ENCODE data around the gene NFIX.
A peak's percentile ranks its signal among the peaks of the same experiment; 100 is the strongest.

NFIX gene

GRCh38 chr19:13060233-13060963 lies 65.1 kb downstream of the NFIX start:
- no peak for DNase-seq

GRCh38 chr19:13060964-13061927 lies 66.0 kb downstream of the NFIX start:
- peak; percentile 54 for DNase-seq

- DNase-seq: no peak
These were observed 67.0 kb downstream of the NFIX start for GRCh38 chr19:13062317-13062716.

- DNase-seq: no peak
These were observed 68.3 kb downstream of the NFIX start for GRCh38 chr19:13063461-13064091.

GRCh38 chr19:13064092-13064489 lies 68.8 kb downstream of the NFIX start:
- no peak for DNase-seq

GRCh38 chr19:13066226-13066625 lies 71.0 kb downstream of the NFIX start:
- no peak for DNase-seq

GRCh38 chr19:13066933-13067807 lies 71.9 kb downstream of the NFIX start:
- DNase-seq: no peak

GRCh38 chr19:13068085-13068846 lies 73.0 kb downstream of the NFIX start:
- no peak for DNase-seq

GRCh38 chr19:13069415-13070359 lies 74.4 kb downstream of the NFIX start:
- peak; percentile 16 for DNase-seq

GRCh38 chr19:13070425-13071140 lies 75.3 kb downstream of the NFIX start:
- no peak for DNase-seq

- DNase-seq: no peak
These were observed 76.3 kb downstream of the NFIX start for GRCh38 chr19:13071444-13072187.

- no peak for DNase-seq
These were observed 77.1 kb downstream of the NFIX start for GRCh38 chr19:13072188-13072908.

GRCh38 chr19:13073263-13073662 lies 78.0 kb downstream of the NFIX start:
- no peak for DNase-seq

GRCh38 chr19:13074378-13074777 lies 79.1 kb downstream of the NFIX start:
- DNase-seq: no peak

- no peak for DNase-seq
These were observed 81.0 kb downstream of the NFIX start for GRCh38 chr19:13076320-13076719.

- DNase-seq: no peak
These were observed 81.5 kb downstream of the NFIX start for GRCh38 chr19:13076787-13077186.

GRCh38 chr19:13077240-13077639 lies 82.0 kb downstream of the NFIX start:
- DNase-seq: no peak

GRCh38 chr19:13078381-13078780 lies 83.1 kb downstream of the NFIX start:
- no peak for DNase-seq
